Measurements from ENCODE around the gene KLRF2.

KLRF2 gene

DNA sequence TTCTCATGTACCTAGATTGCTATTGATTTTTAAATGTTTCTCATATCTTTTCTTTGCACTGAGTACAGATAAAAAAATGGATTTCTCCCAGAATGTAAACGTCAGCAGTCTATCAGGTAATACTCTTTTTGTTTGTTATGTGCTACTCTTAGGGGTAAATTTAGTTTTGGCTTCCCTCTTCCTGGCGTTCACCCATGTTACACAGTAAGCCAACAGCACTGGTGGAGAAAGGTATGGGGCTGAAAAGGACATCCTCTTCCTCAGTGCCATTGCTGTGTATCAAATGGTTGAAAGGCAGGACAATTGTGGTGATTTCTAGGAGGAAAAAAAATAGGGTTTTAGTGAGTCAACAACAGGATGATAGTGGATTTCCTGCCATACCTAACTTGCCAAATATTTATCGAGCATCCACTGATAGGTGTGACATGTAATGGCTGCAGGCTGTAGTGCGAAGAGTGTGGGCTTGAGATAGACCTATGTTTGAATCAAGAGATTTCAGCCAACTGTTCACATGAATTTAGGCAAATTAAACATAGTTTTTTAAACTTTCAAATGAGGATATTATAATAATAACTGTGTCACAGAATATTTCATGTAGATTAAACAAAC lies 7.5 kb downstream of the KLRF2 start:
- DNase-seq (ENCODE audit: low read depth), result no peak

DNA sequence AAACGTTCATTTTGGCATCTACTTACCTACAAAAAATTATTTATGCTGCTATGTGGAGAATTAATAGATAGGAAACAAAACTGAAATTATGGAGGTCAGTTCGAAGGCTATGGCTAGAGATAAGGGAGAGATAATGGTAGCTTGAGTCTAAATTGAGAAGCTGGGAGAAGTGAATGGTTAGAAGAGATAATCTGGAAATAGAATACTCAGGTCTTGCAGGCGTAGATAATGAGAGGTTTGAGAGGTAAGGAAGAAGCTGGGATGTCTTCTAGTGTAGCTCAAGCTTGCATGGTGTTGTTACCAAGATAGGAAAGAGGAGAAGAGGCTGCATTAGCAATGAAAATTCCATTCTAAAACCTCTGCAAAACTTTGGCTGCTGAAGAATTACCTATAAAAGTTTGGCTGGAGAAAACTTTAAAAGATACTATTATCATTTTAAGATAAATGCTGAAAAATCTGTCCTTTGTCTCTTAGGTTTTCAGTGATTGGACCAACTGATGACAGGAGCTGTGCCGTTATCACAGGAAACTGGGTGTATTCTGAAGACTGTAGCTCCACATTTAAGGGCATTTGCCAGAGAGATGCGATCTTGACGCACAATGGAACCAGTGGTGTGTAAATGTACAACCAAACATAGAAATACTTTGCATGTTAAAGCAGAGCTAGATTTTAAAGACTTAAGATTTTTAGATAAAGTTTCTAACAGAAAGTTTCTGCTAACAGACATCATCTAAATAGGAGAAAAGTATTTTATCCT lies 14.1 kb downstream of the KLRF2 start:
- no peak for DNase-seq (ENCODE audit: low read depth)

DNA sequence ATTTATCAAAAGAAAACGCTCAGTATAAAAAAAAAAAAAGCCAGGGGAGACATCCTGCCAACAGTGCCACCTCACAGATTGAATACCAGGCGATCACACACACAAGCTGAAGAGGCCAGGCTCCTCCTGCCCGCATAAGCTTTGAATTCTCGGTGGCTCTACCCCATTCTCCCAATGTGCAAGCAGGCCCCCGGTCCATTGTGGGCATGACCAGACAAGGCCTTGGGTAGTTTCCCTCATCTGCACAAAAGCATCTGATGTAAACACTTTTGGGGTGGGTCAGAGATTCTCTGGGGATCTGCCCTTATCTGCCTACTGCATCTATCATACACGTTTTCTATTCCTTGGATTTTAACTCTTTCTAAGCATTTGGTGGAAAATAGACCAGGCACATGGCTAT lies 16.2 kb downstream of the KLRF2 start:
- DNase-seq (ENCODE audit: low read depth), result no peak

GRCh38 chr12:9899209-9899608 lies 17.9 kb downstream of the KLRF2 start:
- no peak for DNase-seq (ENCODE audit: low read depth)

GRCh38 chr12:9900930-9901329 lies 19.6 kb downstream of the KLRF2 start:
- no peak for DNase-seq (ENCODE audit: low read depth)

GRCh38 chr12:9902539-9903228 lies 21.4 kb downstream of the KLRF2 start:
- DNase-seq (ENCODE audit: low read depth), result no peak

- DNase-seq (ENCODE audit: low read depth), result no peak
Observed at GRCh38 chr12:9906873-9907272, 25.6 kb downstream of the KLRF2 start.

DNA sequence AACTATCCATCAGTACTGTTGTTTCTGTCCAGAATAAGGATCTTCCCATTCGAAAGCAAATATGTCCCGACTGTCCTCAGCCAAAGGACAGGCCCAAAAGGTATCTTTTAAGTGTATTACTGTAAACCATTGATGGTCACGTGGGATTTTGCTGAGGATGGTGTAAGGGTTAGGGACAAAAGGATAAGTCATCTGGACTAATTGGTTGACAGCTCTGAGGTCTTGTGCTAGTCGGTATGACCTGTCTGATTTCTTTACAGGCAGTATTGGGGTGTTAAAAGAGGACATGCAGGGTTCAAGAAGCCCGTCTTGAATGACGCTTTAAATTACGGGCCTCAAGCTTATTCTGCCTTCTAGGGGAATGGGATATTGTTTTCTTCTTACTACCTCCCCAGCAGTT lies 26.5 kb downstream of the KLRF2 start:
- no peak for DNase-seq (ENCODE audit: low read depth)

- no peak for DNase-seq (ENCODE audit: low read depth)
Observed at GRCh38 chr12:9908350-9908749, 27.1 kb downstream of the KLRF2 start.

- no peak for DNase-seq (ENCODE audit: low read depth)
Observed at GRCh38 chr12:9909724-9910123, 28.4 kb downstream of the KLRF2 start.

DNA sequence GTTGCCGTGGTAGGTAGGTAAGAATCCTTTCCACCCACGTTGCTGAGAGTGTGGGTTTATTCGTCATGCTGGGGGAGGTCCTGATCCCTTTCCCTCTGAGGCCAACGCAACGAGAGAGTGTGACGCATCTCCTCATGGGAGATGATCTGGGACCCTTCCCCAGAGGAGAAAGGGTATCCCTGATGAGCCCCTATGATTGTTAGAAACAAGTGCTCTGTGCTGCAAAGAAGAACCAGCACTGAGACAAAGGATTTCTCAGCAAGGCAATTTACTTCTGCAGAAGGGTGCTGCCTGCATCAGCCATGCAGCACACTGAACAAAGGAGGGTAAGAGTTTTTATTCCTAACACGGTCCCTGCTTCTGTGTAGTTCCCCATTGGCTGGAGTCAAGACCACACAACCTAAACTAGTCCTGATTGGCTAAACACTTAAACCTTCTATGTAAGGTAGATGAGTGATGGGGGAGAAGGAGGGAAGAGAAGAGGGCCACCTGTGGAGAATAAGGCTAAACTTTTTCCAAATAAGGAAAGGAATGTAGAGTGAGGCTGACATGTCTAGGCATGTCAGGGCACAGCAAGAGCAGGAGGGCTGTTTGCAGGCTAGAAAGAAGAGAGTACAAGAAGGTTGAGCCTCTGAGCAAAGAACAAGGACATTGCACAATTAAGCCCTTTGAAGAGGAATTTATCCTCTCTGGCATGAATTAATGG lies 29.6 kb downstream of the KLRF2 start:
- DNase-seq (ENCODE audit: low read depth), result no peak

DNA sequence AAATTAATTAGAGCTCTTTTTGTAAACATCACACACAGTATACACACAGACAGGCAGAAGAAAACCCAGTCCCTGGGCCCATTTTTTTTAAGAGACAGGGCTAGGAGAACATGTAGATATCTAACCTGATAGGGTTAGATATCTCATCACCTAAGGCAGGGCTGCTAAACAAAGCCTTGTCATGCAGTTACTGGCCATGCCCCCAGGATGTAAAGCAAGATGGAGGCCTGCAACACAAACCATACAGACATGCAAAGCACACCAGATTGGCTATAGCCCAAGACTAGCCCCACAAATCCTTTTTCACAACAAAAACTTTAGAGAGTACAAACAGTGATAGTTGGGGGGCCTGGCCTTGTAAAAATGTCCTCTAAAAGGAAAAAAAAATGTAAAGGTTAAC lies 30.4 kb downstream of the KLRF2 start:
- no peak for DNase-seq (ENCODE audit: low read depth)

- no peak for DNase-seq (ENCODE audit: low read depth)
Observed at GRCh38 chr12:9919443-9919842, 38.2 kb downstream of the KLRF2 start.

DNA sequence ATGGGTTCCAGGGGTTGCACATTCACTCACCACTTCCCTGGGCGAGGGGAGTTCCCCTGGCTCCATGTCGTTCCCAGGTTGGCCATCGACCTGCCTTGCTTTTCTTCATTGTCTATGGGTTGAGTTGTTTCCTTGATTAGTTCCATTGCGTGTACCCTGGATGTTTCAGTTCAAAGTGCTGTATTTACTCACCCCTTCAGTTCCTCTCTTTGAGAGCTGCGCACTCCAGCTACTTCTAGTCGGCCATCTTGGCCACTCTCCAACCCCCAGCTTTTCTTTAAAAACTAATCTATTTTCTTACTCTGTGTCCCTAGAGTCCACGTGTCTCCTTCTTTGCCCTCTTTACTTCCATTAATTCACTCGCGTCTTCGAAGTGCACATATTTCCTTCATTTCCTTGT lies 39.2 kb downstream of the KLRF2 start:
- DNase-seq (ENCODE audit: low read depth), result no peak

- no peak for DNase-seq (ENCODE audit: low read depth)
Observed at GRCh38 chr12:9922429-9922828, 41.1 kb downstream of the KLRF2 start.

DNA sequence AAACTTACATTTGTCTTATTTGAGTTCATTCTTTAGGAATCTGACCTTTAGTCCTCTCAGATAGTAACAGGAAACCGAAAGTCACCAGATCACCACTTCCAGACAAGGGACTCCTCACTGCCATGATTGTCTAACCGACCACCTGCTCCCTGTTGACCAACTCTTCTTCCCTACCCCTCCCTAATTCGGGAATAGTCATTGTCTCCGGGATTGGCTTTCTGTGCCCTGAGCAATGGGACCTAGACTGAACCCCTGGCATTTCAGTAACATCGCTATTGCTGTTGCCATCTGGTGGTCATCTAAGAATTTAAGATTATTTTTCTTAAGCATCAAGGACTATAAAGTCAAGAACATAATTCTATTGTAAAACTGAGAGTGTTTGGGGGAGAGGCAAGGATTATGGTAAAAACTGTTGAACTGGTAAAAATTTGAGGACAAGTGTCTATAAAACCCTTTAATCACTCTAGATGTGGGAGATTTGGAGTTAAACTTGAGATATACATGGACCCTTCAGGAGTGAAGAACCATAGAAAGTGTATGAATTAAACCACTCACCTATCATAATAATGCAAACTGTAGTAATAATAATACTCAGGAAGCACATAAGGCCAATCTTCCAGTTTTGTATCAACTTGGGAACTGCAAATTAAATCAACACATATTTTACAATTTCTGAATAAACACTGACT lies 44.6 kb downstream of the KLRF2 start:
- DNase-seq (ENCODE audit: low read depth), result no peak

- no peak for DNase-seq (ENCODE audit: low read depth)
Observed at GRCh38 chr12:9926876-9927275, 45.6 kb downstream of the KLRF2 start.

DNA sequence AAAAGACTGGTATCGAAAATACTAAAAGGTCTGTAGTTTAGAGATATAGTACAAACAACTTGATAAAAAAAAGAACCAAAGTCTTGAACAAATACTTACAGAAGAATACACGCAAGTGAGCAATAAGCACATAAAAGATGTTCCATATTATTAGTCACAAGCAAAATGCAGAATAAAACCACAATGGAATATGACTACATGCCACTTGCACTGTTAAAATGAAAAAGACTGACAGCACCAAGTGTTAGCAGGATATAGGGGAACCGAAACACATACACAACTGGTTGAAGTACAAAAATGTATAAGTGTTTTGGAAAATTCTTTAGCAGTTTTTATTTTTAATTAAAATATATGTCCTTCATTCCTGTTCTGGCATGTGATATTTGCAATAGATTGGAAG lies 47.3 kb downstream of the KLRF2 start:
- no peak for DNase-seq (ENCODE audit: low read depth)

DNA sequence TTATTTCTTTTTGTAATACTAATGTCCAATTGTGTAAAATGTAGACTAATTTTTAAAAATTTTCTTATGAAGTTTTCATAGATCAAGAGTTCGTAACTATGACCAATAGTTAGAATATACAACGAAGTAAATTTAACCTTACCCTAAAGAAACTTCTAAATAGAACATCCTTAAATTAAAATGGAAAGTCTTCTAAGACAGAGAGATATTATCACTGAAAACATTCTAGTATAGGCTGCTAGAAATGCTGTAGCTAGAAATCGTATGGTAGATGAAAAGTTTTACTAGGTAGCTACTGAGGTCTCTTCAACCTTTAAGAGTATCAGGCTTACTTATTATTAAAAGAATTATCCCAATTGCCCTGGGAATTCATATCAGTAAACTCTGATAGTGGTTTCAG lies 50.0 kb downstream of the KLRF2 start:
- DNase-seq (ENCODE audit: low read depth), result no peak

GRCh38 chr12:9932270-9932669 lies 51.0 kb downstream of the KLRF2 start, which contains the start of gene CLEC2A:
Gene CLEC2A, minus strand, starts transcription at chr12:9932370. Its CDS starts 41 bp downstream, at chr12:9932329.
- DNase-seq (ENCODE audit: low read depth), result no peak

DNA sequence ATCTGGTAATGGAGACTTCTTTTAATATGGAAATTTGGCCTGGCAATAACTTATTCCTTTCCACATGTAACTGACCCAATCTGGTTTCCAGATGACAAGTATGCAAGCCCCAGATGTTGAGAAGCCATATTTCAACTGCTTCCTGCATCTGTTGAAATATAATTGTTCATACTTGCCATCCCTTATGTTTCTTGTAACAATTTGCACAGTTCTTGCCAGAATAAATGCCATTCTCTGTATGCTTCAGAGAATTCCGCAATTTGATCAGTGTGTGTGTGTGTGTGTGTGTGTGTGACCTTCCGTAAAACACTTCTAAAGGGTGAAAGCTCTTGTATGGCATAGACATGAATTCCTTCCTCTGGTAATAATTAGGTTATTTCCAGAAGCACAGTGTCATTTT lies 52.7 kb downstream of the KLRF2 start:
- no peak for DNase-seq (ENCODE audit: low read depth)

- DNase-seq (ENCODE audit: low read depth), result no peak
Observed at GRCh38 chr12:9935026-9935425, 53.7 kb downstream of the KLRF2 start.
